ENCODE data around the gene ATXN7L1.

GRCh38 chr7:105926131-105926530 is 49.7 kb upstream of the ATXN7L1 start:
- TF ChIP-seq CTCF (IDR thresholded peaks at IDR 0.05) = no peak
- no peak for TF ChIP-seq EZH2 (IDR thresholded peaks at IDR 0.05; ENCODE audit: borderline replicate concordance, insufficient read depth, low read depth, low read length, poor library complexity, severe bottlenecking)
